ENCODE data around the gene KIFC3.

KIFC3 gene

DNA sequence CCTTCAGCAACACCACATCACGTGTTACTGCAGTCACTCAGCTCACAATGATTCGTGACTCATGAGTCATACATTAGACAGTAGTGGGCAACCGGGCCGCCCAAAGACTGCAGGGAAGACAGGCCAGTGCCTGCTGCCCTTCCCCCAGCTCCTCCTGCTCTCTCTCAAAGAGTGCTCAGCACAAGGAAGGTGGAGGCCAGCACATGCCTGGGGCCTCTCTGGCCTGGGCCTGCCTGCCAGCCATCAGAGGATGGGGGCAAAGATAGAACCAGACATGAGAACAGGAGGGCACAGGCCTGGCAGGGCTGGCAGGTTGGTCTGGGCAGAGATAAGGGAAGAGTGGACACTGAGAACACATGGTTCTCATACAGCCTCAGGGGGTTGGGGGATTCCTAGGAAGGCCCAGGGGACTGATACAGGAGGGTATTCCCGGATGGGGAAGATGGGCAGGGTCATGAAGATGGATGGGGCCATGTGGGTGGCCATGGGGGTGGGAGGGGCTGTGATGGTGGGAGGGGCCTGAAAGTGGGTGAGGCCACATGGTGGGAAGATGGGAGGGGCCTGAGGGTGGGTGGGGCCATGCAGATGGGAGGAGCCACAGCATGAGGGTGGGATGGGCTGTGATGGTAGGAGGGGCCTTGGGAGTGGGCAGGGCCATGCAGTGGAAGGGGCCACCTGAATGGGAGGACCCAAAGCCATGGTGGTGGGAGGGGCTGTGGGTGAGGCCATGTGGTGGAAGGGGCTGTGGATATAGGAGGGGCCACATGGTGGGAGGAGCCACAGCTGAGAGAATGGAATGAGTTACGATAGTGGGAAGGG, 37.7 kb downstream of the KIFC3 start (continued):
- TF ChIP-seq, protein P1, sequence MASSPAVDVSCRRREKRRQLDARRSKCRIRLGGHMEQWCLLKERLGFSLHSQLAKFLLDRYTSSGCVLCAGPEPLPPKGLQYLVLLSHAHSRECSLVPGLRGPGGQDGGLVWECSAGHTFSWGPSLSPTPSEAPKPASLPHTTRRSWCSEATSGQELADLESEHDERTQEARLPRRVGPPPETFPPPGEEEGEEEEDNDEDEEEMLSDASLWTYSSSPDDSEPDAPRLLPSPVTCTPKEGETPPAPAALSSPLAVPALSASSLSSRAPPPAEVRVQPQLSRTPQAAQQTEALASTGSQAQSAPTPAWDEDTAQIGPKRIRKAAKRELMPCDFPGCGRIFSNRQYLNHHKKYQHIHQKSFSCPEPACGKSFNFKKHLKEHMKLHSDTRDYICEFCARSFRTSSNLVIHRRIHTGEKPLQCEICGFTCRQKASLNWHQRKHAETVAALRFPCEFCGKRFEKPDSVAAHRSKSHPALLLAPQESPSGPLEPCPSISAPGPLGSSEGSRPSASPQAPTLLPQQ (tag by site-specific recombination; IDR thresholded peaks at IDR 0.05), result no peak
- TF ChIP-seq, protein P2, sequence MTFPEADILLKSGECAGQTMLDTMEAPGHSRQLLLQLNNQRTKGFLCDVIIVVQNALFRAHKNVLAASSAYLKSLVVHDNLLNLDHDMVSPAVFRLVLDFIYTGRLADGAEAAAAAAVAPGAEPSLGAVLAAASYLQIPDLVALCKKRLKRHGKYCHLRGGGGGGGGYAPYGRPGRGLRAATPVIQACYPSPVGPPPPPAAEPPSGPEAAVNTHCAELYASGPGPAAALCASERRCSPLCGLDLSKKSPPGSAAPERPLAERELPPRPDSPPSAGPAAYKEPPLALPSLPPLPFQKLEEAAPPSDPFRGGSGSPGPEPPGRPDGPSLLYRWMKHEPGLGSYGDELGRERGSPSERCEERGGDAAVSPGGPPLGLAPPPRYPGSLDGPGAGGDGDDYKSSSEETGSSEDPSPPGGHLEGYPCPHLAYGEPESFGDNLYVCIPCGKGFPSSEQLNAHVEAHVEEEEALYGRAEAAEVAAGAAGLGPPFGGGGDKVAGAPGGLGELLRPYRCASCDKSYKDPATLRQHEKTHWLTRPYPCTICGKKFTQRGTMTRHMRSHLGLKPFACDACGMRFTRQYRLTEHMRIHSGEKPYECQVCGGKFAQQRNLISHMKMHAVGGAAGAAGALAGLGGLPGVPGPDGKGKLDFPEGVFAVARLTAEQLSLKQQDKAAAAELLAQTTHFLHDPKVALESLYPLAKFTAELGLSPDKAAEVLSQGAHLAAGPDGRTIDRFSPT (tag by site-specific recombination; IDR thresholded peaks at IDR 0.05), result peak; percentile 97
- TF ChIP-seq MEIS1 (CRISPR knock-in tag; IDR thresholded peaks at IDR 0.05; ENCODE audit: borderline replicate concordance) (no peak), PRDM1 (tag by site-specific recombination; IDR thresholded peaks at IDR 0.05) (no peak), ZNF658 (tag by site-specific recombination; IDR thresholded peaks at IDR 0.05) (no peak), ZNF121 (tag by site-specific recombination; IDR thresholded peaks at IDR 0.05) (no peak), KLF8 (tag by site-specific recombination; IDR thresholded peaks at IDR 0.05) (peak; percentile 22; the same call in 1 of the 2 replicates)
- TF ChIP-seq, protein P3, sequence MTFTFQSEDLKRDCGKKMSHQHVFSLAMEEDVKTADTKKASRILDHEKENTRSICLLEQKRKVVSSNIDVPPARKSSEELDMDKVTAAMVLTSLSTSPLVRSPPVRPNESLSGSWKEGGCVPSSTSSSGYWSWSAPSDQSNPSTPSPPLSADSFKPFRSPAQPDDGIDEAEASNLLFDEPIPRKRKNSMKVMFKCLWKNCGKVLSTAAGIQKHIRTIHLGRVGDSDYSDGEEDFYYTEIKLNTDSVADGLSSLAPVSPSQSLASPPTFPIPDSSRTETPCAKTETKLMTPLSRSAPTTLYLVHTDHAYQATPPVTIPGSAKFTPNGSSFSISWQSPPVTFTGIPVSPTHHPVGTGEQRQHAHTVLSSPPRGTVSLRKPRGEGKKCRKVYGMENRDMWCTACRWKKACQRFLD (tag by site-specific recombination; IDR thresholded peaks at IDR 0.05), result no peak

DNA sequence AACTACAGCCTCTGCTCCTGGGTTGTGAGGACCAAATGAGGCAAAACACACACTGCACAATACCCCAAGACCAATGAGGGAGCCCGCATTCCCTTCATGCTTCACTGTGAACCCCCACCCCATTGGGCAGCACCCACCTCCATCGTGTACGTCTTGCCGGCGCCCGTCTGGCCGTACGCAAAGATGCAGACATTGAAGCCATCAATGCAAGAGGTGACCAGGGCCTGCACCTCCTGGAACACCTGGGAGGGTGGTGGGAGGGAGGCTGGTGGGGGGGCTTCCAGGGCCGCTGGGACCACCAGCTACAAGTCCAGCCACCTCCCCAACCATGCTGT, 38.3 kb downstream of the KIFC3 start:
- ChIA-PET POLR2A (interaction anchor here (0.6 to 1.3 kb wide), 2 partner anchors 29 to 365 kb away, joined by 3 to 7 read pairs; partner anchors contain the start of genes CFAP20 and KATNB1), CTCF (interaction anchor here (0.6 kb wide), 2 partner anchors 10 to 159 kb away, joined by 3 read pairs; no protein-coding TSS in a partner anchor)
- Histone ChIP-seq H3K4me1 (ENCODE audit: control insufficient read depth, insufficient read depth, low read length) (peaks cover 4% of the 10 kb centered on the region), H3K27ac (ENCODE audit: extremely low read depth, low read depth, low read length) (no peak overlapping the region), H3K36me3 (ENCODE audit: control insufficient read depth in 2 of 2, insufficient read depth in 1 of 2, low read length in 2 of 2) (peaks cover 0 to 20% of the 10 kb centered on the region in 2 experiments; a peak in 2 of 3 replicates), H3K4me3 (ENCODE audit: low read depth, low read length) (no peak overlapping the region), H3K9me3 (ENCODE audit: control insufficient read depth, insufficient read depth, low read depth, low read length) (no peaks in the 10 kb centered on the region)
- TF ChIP-seq, protein P4, sequence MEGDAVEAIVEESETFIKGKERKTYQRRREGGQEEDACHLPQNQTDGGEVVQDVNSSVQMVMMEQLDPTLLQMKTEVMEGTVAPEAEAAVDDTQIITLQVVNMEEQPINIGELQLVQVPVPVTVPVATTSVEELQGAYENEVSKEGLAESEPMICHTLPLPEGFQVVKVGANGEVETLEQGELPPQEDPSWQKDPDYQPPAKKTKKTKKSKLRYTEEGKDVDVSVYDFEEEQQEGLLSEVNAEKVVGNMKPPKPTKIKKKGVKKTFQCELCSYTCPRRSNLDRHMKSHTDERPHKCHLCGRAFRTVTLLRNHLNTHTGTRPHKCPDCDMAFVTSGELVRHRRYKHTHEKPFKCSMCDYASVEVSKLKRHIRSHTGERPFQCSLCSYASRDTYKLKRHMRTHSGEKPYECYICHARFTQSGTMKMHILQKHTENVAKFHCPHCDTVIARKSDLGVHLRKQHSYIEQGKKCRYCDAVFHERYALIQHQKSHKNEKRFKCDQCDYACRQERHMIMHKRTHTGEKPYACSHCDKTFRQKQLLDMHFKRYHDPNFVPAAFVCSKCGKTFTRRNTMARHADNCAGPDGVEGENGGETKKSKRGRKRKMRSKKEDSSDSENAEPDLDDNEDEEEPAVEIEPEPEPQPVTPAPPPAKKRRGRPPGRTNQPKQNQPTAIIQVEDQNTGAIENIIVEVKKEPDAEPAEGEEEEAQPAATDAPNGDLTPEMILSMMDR (tag by site-specific recombination; IDR thresholded peaks at IDR 0.05), result no peak
- TF ChIP-seq ZNF155 (tag by site-specific recombination; IDR thresholded peaks at IDR 0.05) (no peak), ZNF214 (tag by site-specific recombination; IDR thresholded peaks at IDR 0.05; ENCODE audit: borderline replicate concordance) (no peak), ZNF843 (tag by site-specific recombination; IDR thresholded peaks at IDR 0.05) (no peak), ZFP41 (tag by site-specific recombination; IDR thresholded peaks at IDR 0.05; ENCODE audit: borderline replicate concordance) (no peak), ZNF157 (tag by site-specific recombination; IDR thresholded peaks at IDR 0.05) (no peak), SP3 (tag by site-specific recombination; IDR thresholded peaks at IDR 0.05) (no peak), ZNF777 (tag by site-specific recombination; IDR thresholded peaks at IDR 0.05; ENCODE audit: borderline replicate concordance) (no peak)
- TF ChIP-seq, protein P5, sequence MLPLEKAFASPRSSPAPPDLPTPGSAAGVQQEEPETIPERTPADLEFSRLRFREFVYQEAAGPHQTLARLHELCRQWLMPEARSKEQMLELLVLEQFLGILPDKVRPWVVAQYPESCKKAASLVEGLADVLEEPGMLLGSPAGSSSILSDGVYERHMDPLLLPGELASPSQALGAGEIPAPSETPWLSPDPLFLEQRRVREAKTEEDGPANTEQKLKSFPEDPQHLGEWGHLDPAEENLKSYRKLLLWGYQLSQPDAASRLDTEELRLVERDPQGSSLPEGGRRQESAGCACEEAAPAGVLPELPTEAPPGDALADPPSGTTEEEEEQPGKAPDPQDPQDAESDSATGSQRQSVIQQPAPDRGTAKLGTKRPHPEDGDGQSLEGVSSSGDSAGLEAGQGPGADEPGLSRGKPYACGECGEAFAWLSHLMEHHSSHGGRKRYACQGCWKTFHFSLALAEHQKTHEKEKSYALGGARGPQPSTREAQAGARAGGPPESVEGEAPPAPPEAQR (tag by site-specific recombination; IDR thresholded peaks at IDR 0.05), result no peak
